Kidney (tissue), 14 donors: ENCODE measurements around the gene BRINP3. TPM values are rescaled to one million over a fixed set of nuclear protein-coding genes. Genes with fewer than 3 reads are reported as not detected.

ENCODE experiments used
- DNase-seq, 5 donors: peaks; one replicate each; pipeline ENCODE4 v3.0.0-alpha.2; 2013 to 2020
- FAIRE-seq: peaks from 2 replicates; lab custom pipeline; 2012; peaks lifted over from hg19 to GRCh38; lab: Jason Lieb, UNC
- H3K27ac ChIP-seq, 2 donors: one replicate each; pipeline ENCODE4 v1.7.0; 2013; ENCODE audit warnings: low read depth in 2 of 2, low read length in 2 of 2, inconsistent platforms in 1 of 2
- H3K27me3 ChIP-seq: one replicate; pipeline ENCODE4 v1.7.1; 2013; ENCODE audit warnings: low read length, inconsistent platforms; ENCODE audit not compliant: control insufficient read depth, insufficient read depth
- H3K36me3 ChIP-seq, 3 donors: one replicate each; pipeline versions ENCODE4 v1.7.0 to v1.7.1; 2013; ENCODE audit warnings: low read length in 3 of 3, control low read depth in 1 of 3, inconsistent platforms in 1 of 3; ENCODE audit not compliant: insufficient read depth in 3 of 3, control insufficient read depth in 2 of 3
- H3K4me1 ChIP-seq, 3 donors: one replicate each; pipeline versions ENCODE4 v1.7.0 to v1.7.1; 2013; ENCODE audit warnings: low read length in 3 of 3, inconsistent platforms in 1 of 3, low read depth in 1 of 3; ENCODE audit not compliant: control insufficient read depth in 2 of 3, insufficient read depth in 2 of 3
- H3K4me3 ChIP-seq, 3 donors: one replicate each; pipeline versions ENCODE4 v1.7.0 to v1.8.1; 2013; ENCODE audit warnings: low read length in 3 of 3, control low read depth in 1 of 3, inconsistent platforms in 1 of 3
- H3K9ac ChIP-seq, 3 donors: one replicate each; pipeline versions ENCODE4 v1.7.0 to v1.7.1; 2013; ENCODE audit warnings: low read length in 3 of 3, control low read depth in 1 of 3, inconsistent platforms in 1 of 3
- H3K9me3 ChIP-seq, 3 donors: one replicate each; pipeline versions ENCODE4 v1.7.0 to v1.7.1; 2013; ENCODE audit warnings: low read length in 3 of 3, control low read depth in 1 of 3, inconsistent platforms in 1 of 3; ENCODE audit not compliant: control insufficient read depth in 2 of 3, insufficient read depth in 1 of 3
- intact Hi-C: fragments of 100-400 bp; cut with DNase I; formaldehyde crosslinking; loops from one replicate; pipeline ENCODE4 v1.11.1; 2022
- polyA plus RNA-seq: library from polyadenylated mRNA; stranded (reverse); fragments of 350-450 nt; fragmentation: Illumina TruSeq; extraction: RNeasy Lipid Tissue Mini Kit (QIAGEN cat#74804); gene quantifications from one replicate; pipeline ENCODE4 v1.2.3, GENCODE V29; 2014; ENCODE audit warnings: low read depth, low replicate concordance; ENCODE audit not compliant: insufficient read depth
- total RNA-seq: library from RNA; stranded (reverse); fragmentation: NEBNext Ultra II Directional; extraction: Animal tissue kit (Norgen Biotek cat#: 25700); gene quantifications from one replicate; pipeline ENCODE4 v1.2.1, GENCODE V29; 2021
- TF ChIP-seq, protein P1 (sequence below): IDR thresholded peaks from 3 replicates; pipeline ENCODE4 v1.5.1; 2012; ENCODE audit warnings: mild to moderate bottlenecking, moderate library complexity, borderline replicate concordance; ENCODE audit not compliant: insufficient read depth; ENCODE audit errors: extremely low read depth
- donor health status: control.
- donor health status: control.
- donor health status: control.
- donor health status: control.
- donor health status: control.
- donor health status: DM: yes; HTN: yes; CAD: no.
- donor health status: Normal renal cell carcinoma (clear cell type).

BRINP3 gene
- total and polyA plus RNA-seq, 2 donors from 2014 or later, result 1.4 to 1.8 TPM

DNA sequence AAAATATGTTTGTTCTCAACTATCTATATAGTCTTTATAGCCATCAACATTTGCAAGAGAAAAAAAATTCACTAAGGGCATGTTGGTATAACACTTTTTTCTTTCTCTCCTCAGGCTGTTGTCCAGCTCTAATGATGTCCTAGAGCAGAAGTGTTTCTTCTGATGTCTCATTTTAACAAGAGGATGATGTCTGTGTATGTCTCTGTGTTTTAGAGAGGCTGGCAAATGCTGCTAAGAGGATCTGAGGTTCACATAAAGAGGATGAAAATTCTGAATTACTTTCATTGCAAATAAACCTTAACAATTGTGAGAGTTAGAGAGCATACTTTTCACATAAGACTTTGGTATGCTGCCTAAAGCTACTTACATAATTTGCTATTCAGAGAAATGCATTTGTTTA is 2.6 kb upstream of the BRINP3 start:
- intact Hi-C loops, result no loop called here
- DNase-seq, result no peak
- Histone ChIP-seq H3K4me3 (no peak overlapping the region), H3K27me3 (peaks cover 4% of the 10 kb centered on the region), H3K36me3 (no peaks in the 10 kb centered on the region), H3K9me3 (no peaks in the 10 kb centered on the region), H3K4me1 (peaks cover 0 to 3% (median 0%) of the 10 kb centered on the region in 3 donors), H3K27ac (no peak overlapping the region), H3K9ac (no peak overlapping the region)
- no peak for FAIRE-seq
- TF ChIP-seq, protein P1, sequence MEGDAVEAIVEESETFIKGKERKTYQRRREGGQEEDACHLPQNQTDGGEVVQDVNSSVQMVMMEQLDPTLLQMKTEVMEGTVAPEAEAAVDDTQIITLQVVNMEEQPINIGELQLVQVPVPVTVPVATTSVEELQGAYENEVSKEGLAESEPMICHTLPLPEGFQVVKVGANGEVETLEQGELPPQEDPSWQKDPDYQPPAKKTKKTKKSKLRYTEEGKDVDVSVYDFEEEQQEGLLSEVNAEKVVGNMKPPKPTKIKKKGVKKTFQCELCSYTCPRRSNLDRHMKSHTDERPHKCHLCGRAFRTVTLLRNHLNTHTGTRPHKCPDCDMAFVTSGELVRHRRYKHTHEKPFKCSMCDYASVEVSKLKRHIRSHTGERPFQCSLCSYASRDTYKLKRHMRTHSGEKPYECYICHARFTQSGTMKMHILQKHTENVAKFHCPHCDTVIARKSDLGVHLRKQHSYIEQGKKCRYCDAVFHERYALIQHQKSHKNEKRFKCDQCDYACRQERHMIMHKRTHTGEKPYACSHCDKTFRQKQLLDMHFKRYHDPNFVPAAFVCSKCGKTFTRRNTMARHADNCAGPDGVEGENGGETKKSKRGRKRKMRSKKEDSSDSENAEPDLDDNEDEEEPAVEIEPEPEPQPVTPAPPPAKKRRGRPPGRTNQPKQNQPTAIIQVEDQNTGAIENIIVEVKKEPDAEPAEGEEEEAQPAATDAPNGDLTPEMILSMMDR, result no peak

DNA sequence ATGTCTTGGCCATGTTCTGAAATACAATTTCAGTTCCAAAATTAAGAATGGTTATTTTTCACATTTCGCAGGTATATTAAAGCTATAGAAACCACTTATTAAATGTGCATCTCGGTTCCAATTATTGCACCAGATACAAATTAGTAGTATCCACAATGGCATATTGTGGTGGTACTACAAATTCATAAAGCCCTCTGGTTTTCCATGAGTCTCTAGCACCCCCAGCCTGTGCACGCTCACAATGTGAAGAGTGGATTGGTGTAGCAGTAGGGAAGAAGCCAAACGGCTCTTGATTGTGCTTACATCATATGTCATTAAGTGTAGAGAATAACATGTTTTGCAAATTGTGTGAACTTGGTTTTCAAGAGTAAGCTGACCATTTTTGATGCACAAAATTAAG is 1.9 kb upstream of the BRINP3 start:
- TF ChIP-seq, protein P1, result no peak
- H3K4me1 ChIP-seq, result peaks cover 0 to 3% (median 0%) of the 10 kb centered on the region in 3 donors
- peak overlapping the region in 1 of 3 donors; percentile 54 for H3K4me3 ChIP-seq
- no peak overlapping the region for H3K27ac ChIP-seq
- intact Hi-C loops, result no loop called here
- no peaks in the 10 kb centered on the region for H3K9me3 ChIP-seq
- FAIRE-seq (no peak), DNase-seq (peak in 1 of 5 donors; percentile 2)
- H3K9ac ChIP-seq, result no peak overlapping the region
- H3K36me3 ChIP-seq, result no peaks in the 10 kb centered on the region
- peaks cover 4% of the 10 kb centered on the region for H3K27me3 ChIP-seq

DNA sequence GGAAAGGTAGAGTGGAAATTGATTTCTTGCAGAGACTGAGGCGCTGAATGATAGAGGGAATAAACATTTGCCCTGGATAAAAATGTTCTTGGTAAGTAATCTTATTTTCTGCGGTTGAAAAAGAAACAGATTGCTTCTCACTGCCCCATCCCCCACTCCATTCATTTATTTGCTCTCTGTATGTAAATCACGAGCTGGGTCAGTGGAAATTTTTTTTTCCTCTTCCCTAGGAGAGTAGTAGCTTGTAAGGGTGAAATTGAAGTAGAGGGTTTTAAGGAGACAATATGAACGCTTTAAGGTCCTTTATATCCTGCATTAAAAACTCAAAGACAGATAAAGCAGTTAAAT is 1.4 kb upstream of the BRINP3 start:
- H3K9ac ChIP-seq, result peak overlapping the region in 1 of 3 donors; percentile 27
- no peaks in the 10 kb centered on the region for H3K9me3 ChIP-seq
- TF ChIP-seq, protein P1, result no peak
- intact Hi-C loops, result no loop called here
- DNase-seq, result peak in 2 of 5 donors; percentile 38 to 55
- no peak overlapping the region for H3K27ac ChIP-seq
- H3K4me3 ChIP-seq, result peak overlapping the region; percentile 54 to 71 (median 64)
- no peak for FAIRE-seq
- peaks cover 6% of the 10 kb centered on the region for H3K27me3 ChIP-seq
- peaks cover 0 to 3% (median 0%) of the 10 kb centered on the region in 3 donors for H3K4me1 ChIP-seq
- H3K36me3 ChIP-seq, result no peaks in the 10 kb centered on the region
